Gastrocnemius medialis (tissue), 4 donors: ENCODE results near the gene IPCEF1.

ENCODE experiments used
- POLR2A ChIP-seq, 2 donors: fragments of 450-650 bp; IDR thresholded peaks; one replicate each; pipeline ENCODE4 v1.6.1; 2017; ENCODE audit warnings: antibody characterized with exemption in 2 of 2, mild to moderate bottlenecking in 2 of 2, moderate library complexity in 2 of 2
- TF ChIP-seq, protein P1 (sequence below), 5 experiments: fragments of 450-650 bp in 3 of 5; fragments of 200-600 bp in 2 of 5; sonication (generic) in 2 of 5; IDR thresholded peaks in 4 of 5; conservative IDR thresholded peaks in 1 of 5; 1 replicate in 4 of 5; 2 replicates in 1 of 5; pipeline ENCODE4 v1.5.1; 2016 to 2019; ENCODE audit warnings: antibody characterized with exemption in 5 of 5, mild to moderate bottlenecking in 3 of 5, moderate library complexity in 3 of 5

DNA sequence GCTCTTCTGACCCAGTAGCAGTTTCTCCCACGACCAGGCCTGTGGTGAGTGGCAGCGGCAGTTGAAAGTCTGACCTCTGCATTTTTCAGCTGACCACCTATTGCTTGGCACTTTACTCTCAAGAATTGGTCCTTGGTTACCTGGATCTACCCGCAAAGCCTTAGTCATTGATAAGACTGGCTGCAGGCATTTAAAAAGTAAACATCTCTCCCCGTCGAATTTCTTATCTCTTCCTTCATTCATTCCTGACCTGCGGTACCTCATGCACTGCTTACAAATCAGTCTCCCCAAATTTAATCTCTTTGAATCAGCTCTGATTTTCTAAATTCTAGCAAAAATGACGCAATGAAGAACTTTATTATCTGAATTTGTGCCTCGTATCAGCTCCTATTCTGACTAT, 26.1 kb upstream of the IPCEF1 start:
- TF ChIP-seq, protein P1, sequence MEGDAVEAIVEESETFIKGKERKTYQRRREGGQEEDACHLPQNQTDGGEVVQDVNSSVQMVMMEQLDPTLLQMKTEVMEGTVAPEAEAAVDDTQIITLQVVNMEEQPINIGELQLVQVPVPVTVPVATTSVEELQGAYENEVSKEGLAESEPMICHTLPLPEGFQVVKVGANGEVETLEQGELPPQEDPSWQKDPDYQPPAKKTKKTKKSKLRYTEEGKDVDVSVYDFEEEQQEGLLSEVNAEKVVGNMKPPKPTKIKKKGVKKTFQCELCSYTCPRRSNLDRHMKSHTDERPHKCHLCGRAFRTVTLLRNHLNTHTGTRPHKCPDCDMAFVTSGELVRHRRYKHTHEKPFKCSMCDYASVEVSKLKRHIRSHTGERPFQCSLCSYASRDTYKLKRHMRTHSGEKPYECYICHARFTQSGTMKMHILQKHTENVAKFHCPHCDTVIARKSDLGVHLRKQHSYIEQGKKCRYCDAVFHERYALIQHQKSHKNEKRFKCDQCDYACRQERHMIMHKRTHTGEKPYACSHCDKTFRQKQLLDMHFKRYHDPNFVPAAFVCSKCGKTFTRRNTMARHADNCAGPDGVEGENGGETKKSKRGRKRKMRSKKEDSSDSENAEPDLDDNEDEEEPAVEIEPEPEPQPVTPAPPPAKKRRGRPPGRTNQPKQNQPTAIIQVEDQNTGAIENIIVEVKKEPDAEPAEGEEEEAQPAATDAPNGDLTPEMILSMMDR (IDR thresholded peaks at IDR 0.05 in 4 of 5, conservative IDR thresholded peaks at IDR 0.05 in 1 of 5) = no peak
- TF ChIP-seq POLR2A (IDR thresholded peaks at IDR 0.05) = no peak
